Tibial nerve (tissue), 4 donors: ENCODE data around the gene HNRNPH3.

Experiments
- EP300 ChIP-seq, 2 donors: sonication (generic); formaldehyde crosslinking; IDR thresholded peaks; one replicate each; pipeline ENCODE4 v1.6.1; 2017; ENCODE audit warnings: antibody characterized with exemption in 2 of 2, mild to moderate bottlenecking in 1 of 2
- POLR2A ChIP-seq, 2 donors: fragments of 450-650 bp; IDR thresholded peaks; one replicate each; pipeline ENCODE4 v1.6.1; 2017; ENCODE audit warnings: antibody characterized with exemption in 2 of 2, mild to moderate bottlenecking in 2 of 2, moderate library complexity in 2 of 2
- TF ChIP-seq, protein P1 (sequence below), 5 experiments: fragments of 200-600 bp in 3 of 5; fragments of 450-650 bp in 2 of 5; sonication (generic) in 3 of 5; IDR thresholded peaks; one replicate each; pipeline ENCODE4 v1.5.1; 2016 to 2019; ENCODE audit warnings: antibody characterized with exemption in 5 of 5, mild to moderate bottlenecking in 3 of 5, moderate library complexity in 2 of 5

DNA sequence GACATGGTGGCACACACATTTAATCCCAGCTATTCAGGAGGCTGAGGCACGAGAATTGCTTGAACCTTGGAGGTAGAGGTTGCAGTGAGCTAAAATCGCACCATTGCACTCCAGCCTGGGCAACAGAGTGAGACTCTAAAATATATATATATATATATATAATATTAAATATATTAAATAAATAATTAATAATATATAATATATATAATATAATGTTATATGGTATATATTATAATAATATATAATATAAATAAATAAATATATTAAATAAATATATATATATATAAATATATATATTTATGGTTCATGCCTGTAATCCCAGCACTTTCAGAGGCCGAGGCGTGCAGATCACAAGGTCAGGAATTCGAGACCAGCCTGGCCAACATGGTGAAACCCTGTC, 34.7 kb downstream of the HNRNPH3 start:
- TF ChIP-seq, protein P1, sequence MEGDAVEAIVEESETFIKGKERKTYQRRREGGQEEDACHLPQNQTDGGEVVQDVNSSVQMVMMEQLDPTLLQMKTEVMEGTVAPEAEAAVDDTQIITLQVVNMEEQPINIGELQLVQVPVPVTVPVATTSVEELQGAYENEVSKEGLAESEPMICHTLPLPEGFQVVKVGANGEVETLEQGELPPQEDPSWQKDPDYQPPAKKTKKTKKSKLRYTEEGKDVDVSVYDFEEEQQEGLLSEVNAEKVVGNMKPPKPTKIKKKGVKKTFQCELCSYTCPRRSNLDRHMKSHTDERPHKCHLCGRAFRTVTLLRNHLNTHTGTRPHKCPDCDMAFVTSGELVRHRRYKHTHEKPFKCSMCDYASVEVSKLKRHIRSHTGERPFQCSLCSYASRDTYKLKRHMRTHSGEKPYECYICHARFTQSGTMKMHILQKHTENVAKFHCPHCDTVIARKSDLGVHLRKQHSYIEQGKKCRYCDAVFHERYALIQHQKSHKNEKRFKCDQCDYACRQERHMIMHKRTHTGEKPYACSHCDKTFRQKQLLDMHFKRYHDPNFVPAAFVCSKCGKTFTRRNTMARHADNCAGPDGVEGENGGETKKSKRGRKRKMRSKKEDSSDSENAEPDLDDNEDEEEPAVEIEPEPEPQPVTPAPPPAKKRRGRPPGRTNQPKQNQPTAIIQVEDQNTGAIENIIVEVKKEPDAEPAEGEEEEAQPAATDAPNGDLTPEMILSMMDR (IDR thresholded peaks at IDR 0.05) = no peak
- TF ChIP-seq EP300 (IDR thresholded peaks at IDR 0.05) = no peak
- no peak for TF ChIP-seq POLR2A (IDR thresholded peaks at IDR 0.05)
